K562 (cell line): ENCODE results near the gene FCAMR. TPM values are rescaled to one million over a fixed set of nuclear protein-coding genes. Genes with fewer than 3 reads are reported as not detected.

Experiments used
- CBX3 ChIP-seq, 2 experiments: IDR thresholded peaks; 1 replicate in 1 of 2; 2 replicates in 1 of 2; pipeline ENCODE4 v1.6.1; 2012; ENCODE audit warnings: inconsistent platforms in 2 of 2, low read length in 2 of 2, borderline replicate concordance in 1 of 2, control low read depth in 1 of 2
- JUND ChIP-seq, 2 experiments: IDR thresholded peaks; 2 replicates in 1 of 2; 3 replicates in 1 of 2; pipeline ENCODE4 v1.6.1; 2011; ENCODE audit warnings: borderline replicate concordance in 2 of 2, low read depth in 2 of 2, low read length in 2 of 2, improper control_type of control experiment in 1 of 2, missing biosample characterization in 1 of 2, missing genetic modification characterization in 1 of 2, missing genetic modification reagents in 1 of 2
- KDM1A ChIP-seq, 2 experiments: fragments of 450-650 bp; IDR thresholded peaks; 2 replicates each; pipeline ENCODE4 v1.6.1; 2016; ENCODE audit warnings: mild to moderate bottlenecking in 2 of 2
- POLR2B ChIP-seq: fragments of 450-650 bp; IDR thresholded peaks from 2 replicates; pipeline ENCODE4 v1.6.1; 2018; ENCODE audit warnings: low read depth; ENCODE audit not compliant: partially characterized antibody
- RAD21 ChIP-seq, 2 experiments: fragments of 250-450 bp in 1 of 2; fragments of 450-650 bp in 1 of 2; sonication (Bioruptor Pico) in 1 of 2; formaldehyde crosslinking in 1 of 2; IDR thresholded peaks in 1 of 2; conservative IDR thresholded peaks in 1 of 2; 2 replicates each; pipeline versions ENCODE4 v1.4.0 to v1.8.0; 2020 to 2022; ENCODE audit warnings: mild to moderate bottlenecking in 2 of 2, moderate library complexity in 1 of 2
- ZFP30 ChIP-seq: fragments of 250-450 bp; sonication (Bioruptor Pico); IDR thresholded peaks from 2 replicates; pipeline ENCODE4 v1.8.0; 2022; ENCODE audit warnings: moderate library complexity, mild to moderate bottlenecking, inconsistent platforms, borderline replicate concordance
- ZNF41 ChIP-seq: fragments of 250-450 bp; sonication (Bioruptor Pico); conservative IDR thresholded peaks from 2 replicates; pipeline ENCODE4 v1.4.0; 2020; ENCODE audit warnings: mild to moderate bottlenecking
- ZNF76 ChIP-seq: fragments of 250-450 bp; sonication (Bioruptor Pico); IDR thresholded peaks from 2 replicates; pipeline ENCODE4 v1.4.0; 2020; ENCODE audit warnings: mild to moderate bottlenecking, moderate library complexity, borderline replicate concordance
- polyA plus RNA-seq, 8 experiments: library from polyadenylated mRNA; depleted of rRNA in 4 of 8; stranded (reverse) in 5 of 8; unstranded in 3 of 8; fragments of >200 nt; fragmentation: Nextera tagmentation in 2 of 8; fragmentation: Illumina TruSeq in 1 of 8; extraction: Ambion mirVana in 2 of 8; extraction: Trizol in 1 of 8; gene quantifications; 2 replicates each; pipeline versions ENCODE4 v1.2.1 to v1.2.3, GENCODE V29; 2011 to 2014; ENCODE audit warnings: inconsistent platforms in 1 of 8, missing spikeins in 1 of 8
- total RNA-seq, 7 experiments: library from RNA; depleted of rRNA in 6 of 7; stranded (reverse); fragments of >200 nt in 6 of 7; fragmentation: Illumina TruSeq in 2 of 7; extraction: Trizol in 2 of 7; gene quantifications; 2 replicates each; pipeline versions ENCODE4 v1.2.1 to v1.2.3, GENCODE V29; 2011 to 2021; ENCODE audit warnings: low replicate concordance in 1 of 7
- TF ChIP-seq, protein P1 (sequence below), 2 experiments: fragments of 250-450 bp in 1 of 2; fragments of 450-650 bp in 1 of 2; sonication (Bioruptor Pico) in 1 of 2; IDR thresholded peaks; 2 replicates each; pipeline versions ENCODE4 v1.6.1 to v1.8.0; 2016 to 2021; ENCODE audit warnings: mild to moderate bottlenecking in 2 of 2, moderate library complexity in 2 of 2, missing compliant biosample characterization in 1 of 2, missing genetic modification characterization in 1 of 2
- TF ChIP-seq, protein P2 (sequence below): fragments of 200-600 bp; sonication (generic); IDR thresholded peaks from one replicate; pipeline ENCODE4 v1.6.1; 2012; ENCODE audit warnings: mild to moderate bottlenecking, low read depth, low read length, inconsistent platforms
- TF ChIP-seq, protein P3 (sequence below): fragments of 200-800 bp; sonication (Bioruptor generic); IDR thresholded peaks from 2 replicates; pipeline ENCODE4 v1.6.1; 2017; ENCODE audit warnings: missing genetic modification characterization, missing compliant biosample characterization

FCAMR gene
- total and polyA plus RNA-seq, 9 of the 15 experiments (the other 6 are each of a cell fraction or from before 2014, with no cell fraction given) = not detected

DNA sequence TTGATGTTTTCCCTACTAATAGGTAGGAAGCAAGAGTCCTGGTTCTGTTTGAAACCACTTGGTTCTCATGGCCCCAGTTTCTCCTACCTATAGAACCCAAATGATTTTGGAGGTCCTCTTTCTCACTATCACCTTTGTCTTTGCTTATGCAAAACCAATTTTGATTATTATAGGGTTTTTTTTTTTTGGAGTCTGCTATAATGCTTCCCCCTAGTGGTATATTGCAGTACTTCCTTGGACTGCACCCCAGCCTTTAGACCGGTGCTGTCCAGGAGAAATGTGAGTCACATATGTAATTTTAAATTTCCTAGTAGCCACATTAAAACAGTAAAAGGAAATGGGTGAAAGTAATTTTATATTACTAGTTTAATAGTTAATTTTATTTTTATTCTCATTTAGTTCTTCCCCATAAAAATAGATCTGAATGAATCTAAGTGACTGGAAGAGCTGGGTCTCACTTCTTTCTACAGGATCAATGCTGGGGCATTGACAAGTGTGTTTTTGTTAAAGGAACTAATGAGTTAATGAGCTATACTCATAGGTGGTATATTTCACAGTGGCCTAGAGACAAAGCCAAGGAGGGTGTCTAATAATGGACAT lies 59.1 kb downstream of the FCAMR start (continued):
- TF ChIP-seq ZFP30 (no peak), KDM1A (IDR thresholded peaks at IDR 0.05) (no peak), JUND (IDR thresholded peaks at IDR 0.05; ENCODE audit: borderline replicate concordance, low read depth, low read length) (0 out of 2 replicates have a peak, but pooled peaks have one; percentile 19), JUND (tag; IDR thresholded peaks at IDR 0.05; ENCODE audit: borderline replicate concordance, low read depth, low read length) (no peak), ZNF76 (CRISPR knock-in tag) (no peak), POLR2B (no peak), CBX3 (IDR thresholded peaks at IDR 0.05; ENCODE audit: borderline replicate concordance in 1 of 2, low read length in 2 of 2) (no peak), ZNF41 (CRISPR knock-in tag) (no peak), RAD21 (CRISPR knock-in tag; conservative IDR thresholded peaks at IDR 0.05 in 1 of 2, IDR thresholded peaks at IDR 0.05 in 1 of 2) (peak; percentile 58 to 59)
- TF ChIP-seq, protein P1, sequence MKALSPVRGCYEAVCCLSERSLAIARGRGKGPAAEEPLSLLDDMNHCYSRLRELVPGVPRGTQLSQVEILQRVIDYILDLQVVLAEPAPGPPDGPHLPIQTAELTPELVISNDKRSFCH (CRISPR knock-in tag; IDR thresholded peaks at IDR 0.05) = no peak
- TF ChIP-seq, protein P1 (tag; IDR thresholded peaks at IDR 0.05) = no peak
- TF ChIP-seq, protein P2, sequence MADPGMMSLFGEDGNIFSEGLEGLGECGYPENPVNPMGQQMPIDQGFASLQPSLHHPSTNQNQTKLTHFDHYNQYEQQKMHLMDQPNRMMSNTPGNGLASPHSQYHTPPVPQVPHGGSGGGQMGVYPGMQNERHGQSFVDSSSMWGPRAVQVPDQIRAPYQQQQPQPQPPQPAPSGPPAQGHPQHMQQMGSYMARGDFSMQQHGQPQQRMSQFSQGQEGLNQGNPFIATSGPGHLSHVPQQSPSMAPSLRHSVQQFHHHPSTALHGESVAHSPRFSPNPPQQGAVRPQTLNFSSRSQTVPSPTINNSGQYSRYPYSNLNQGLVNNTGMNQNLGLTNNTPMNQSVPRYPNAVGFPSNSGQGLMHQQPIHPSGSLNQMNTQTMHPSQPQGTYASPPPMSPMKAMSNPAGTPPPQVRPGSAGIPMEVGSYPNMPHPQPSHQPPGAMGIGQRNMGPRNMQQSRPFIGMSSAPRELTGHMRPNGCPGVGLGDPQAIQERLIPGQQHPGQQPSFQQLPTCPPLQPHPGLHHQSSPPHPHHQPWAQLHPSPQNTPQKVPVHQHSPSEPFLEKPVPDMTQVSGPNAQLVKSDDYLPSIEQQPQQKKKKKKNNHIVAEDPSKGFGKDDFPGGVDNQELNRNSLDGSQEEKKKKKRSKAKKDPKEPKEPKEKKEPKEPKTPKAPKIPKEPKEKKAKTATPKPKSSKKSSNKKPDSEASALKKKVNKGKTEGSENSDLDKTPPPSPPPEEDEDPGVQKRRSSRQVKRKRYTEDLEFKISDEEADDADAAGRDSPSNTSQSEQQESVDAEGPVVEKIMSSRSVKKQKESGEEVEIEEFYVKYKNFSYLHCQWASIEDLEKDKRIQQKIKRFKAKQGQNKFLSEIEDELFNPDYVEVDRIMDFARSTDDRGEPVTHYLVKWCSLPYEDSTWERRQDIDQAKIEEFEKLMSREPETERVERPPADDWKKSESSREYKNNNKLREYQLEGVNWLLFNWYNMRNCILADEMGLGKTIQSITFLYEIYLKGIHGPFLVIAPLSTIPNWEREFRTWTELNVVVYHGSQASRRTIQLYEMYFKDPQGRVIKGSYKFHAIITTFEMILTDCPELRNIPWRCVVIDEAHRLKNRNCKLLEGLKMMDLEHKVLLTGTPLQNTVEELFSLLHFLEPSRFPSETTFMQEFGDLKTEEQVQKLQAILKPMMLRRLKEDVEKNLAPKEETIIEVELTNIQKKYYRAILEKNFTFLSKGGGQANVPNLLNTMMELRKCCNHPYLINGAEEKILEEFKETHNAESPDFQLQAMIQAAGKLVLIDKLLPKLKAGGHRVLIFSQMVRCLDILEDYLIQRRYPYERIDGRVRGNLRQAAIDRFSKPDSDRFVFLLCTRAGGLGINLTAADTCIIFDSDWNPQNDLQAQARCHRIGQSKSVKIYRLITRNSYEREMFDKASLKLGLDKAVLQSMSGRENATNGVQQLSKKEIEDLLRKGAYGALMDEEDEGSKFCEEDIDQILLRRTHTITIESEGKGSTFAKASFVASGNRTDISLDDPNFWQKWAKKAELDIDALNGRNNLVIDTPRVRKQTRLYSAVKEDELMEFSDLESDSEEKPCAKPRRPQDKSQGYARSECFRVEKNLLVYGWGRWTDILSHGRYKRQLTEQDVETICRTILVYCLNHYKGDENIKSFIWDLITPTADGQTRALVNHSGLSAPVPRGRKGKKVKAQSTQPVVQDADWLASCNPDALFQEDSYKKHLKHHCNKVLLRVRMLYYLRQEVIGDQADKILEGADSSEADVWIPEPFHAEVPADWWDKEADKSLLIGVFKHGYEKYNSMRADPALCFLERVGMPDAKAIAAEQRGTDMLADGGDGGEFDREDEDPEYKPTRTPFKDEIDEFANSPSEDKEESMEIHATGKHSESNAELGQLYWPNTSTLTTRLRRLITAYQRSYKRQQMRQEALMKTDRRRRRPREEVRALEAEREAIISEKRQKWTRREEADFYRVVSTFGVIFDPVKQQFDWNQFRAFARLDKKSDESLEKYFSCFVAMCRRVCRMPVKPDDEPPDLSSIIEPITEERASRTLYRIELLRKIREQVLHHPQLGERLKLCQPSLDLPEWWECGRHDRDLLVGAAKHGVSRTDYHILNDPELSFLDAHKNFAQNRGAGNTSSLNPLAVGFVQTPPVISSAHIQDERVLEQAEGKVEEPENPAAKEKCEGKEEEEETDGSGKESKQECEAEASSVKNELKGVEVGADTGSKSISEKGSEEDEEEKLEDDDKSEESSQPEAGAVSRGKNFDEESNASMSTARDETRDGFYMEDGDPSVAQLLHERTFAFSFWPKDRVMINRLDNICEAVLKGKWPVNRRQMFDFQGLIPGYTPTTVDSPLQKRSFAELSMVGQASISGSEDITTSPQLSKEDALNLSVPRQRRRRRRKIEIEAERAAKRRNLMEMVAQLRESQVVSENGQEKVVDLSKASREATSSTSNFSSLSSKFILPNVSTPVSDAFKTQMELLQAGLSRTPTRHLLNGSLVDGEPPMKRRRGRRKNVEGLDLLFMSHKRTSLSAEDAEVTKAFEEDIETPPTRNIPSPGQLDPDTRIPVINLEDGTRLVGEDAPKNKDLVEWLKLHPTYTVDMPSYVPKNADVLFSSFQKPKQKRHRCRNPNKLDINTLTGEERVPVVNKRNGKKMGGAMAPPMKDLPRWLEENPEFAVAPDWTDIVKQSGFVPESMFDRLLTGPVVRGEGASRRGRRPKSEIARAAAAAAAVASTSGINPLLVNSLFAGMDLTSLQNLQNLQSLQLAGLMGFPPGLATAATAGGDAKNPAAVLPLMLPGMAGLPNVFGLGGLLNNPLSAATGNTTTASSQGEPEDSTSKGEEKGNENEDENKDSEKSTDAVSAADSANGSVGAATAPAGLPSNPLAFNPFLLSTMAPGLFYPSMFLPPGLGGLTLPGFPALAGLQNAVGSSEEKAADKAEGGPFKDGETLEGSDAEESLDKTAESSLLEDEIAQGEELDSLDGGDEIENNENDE = no peak
- TF ChIP-seq, protein P3, sequence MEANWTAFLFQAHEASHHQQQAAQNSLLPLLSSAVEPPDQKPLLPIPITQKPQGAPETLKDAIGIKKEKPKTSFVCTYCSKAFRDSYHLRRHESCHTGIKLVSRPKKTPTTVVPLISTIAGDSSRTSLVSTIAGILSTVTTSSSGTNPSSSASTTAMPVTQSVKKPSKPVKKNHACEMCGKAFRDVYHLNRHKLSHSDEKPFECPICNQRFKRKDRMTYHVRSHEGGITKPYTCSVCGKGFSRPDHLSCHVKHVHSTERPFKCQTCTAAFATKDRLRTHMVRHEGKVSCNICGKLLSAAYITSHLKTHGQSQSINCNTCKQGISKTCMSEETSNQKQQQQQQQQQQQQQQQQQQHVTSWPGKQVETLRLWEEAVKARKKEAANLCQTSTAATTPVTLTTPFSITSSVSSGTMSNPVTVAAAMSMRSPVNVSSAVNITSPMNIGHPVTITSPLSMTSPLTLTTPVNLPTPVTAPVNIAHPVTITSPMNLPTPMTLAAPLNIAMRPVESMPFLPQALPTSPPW (CRISPR knock-in tag) = no peak
